GM12878 (cell line): Measurements from ENCODE around the gene GCSAM. TPM values are rescaled to one million over a fixed set of nuclear protein-coding genes. Genes with fewer than 3 reads are reported as not detected.

ENCODE experiments used
- ASH2L ChIP-seq: fragments of 300-600, 200-600 bp; sonication (generic); IDR thresholded peaks from 2 replicates; pipeline ENCODE4 v1.6.1; 2017; ENCODE audit warnings: low read depth, mild to moderate bottlenecking, borderline replicate concordance
- BCL11A ChIP-seq: IDR thresholded peaks from 2 replicates; pipeline ENCODE4 v1.6.1; 2011; ENCODE audit warnings: low read depth, low read length
- BMI1 ChIP-seq: fragments of 450-650 bp; IDR thresholded peaks from 2 replicates; pipeline ENCODE4 v1.6.1; 2016; ENCODE audit warnings: mild to moderate bottlenecking, moderate library complexity, borderline replicate concordance
- E4F1 ChIP-seq: fragments of 450-650 bp; IDR thresholded peaks from 2 replicates; pipeline ENCODE4 v1.6.1; 2018; ENCODE audit warnings: borderline replicate concordance, mild to moderate bottlenecking; ENCODE audit not compliant: partially characterized antibody
- EGR1 ChIP-seq, 2 experiments: IDR thresholded peaks; 1 replicate in 1 of 2; 2 replicates in 1 of 2; pipeline ENCODE4 v1.6.1; 2011 to 2012; ENCODE audit warnings: low read depth in 2 of 2, low read length in 2 of 2, borderline replicate concordance in 1 of 2, mild to moderate bottlenecking in 1 of 2, moderate library complexity in 1 of 2
- FOXM1 ChIP-seq: IDR thresholded peaks from 2 replicates; pipeline ENCODE4 v1.6.1; 2012; ENCODE audit warnings: low read depth, mild to moderate bottlenecking, inconsistent platforms, low read length, moderate library complexity
- GABPA ChIP-seq: IDR thresholded peaks from 2 replicates; pipeline ENCODE4 v1.6.1; 2014; ENCODE audit warnings: antibody characterized with exemption, low read depth, mild to moderate bottlenecking, inconsistent platforms
- HSF1 ChIP-seq: fragments of 150-350 bp; IDR thresholded peaks from 2 replicates; pipeline ENCODE4 v1.6.1; 2014; ENCODE audit warnings: mild to moderate bottlenecking, low read depth, low read length
- JUND ChIP-seq: IDR thresholded peaks from 2 replicates; pipeline ENCODE4 v1.6.1; 2012; ENCODE audit warnings: low read depth, mild to moderate bottlenecking, low read length, improper control_type of control experiment, moderate library complexity
- KLF5 ChIP-seq: fragments of 450-650 bp; IDR thresholded peaks from 2 replicates; pipeline ENCODE4 v1.6.1; 2014; ENCODE audit warnings: mild to moderate bottlenecking; ENCODE audit not compliant: partially characterized antibody
- MLLT1 ChIP-seq: fragments of 450-650 bp; IDR thresholded peaks from 2 replicates; pipeline ENCODE4 v1.6.1; 2016; ENCODE audit warnings: mild to moderate bottlenecking
- MTA2 ChIP-seq: fragments of 450-650 bp; IDR thresholded peaks from 2 replicates; pipeline ENCODE4 v1.6.1; 2016; ENCODE audit warnings: low read depth, mild to moderate bottlenecking, moderate library complexity
- MYB ChIP-seq: fragments of 150-350 bp; IDR thresholded peaks from 2 replicates; pipeline ENCODE4 v1.6.1; 2014; ENCODE audit warnings: mild to moderate bottlenecking, low read depth, low read length, borderline replicate concordance
- NBN ChIP-seq: fragments of 450-650 bp; IDR thresholded peaks from 2 replicates; pipeline ENCODE4 v1.6.1; 2016
- NFIC ChIP-seq: IDR thresholded peaks from 2 replicates; pipeline ENCODE4 v1.6.1; 2012; ENCODE audit warnings: low read depth, mild to moderate bottlenecking, inconsistent platforms, low read length, moderate library complexity
- NR2C2 ChIP-seq: IDR thresholded peaks from 2 replicates; pipeline ENCODE4 v1.6.1; 2011; ENCODE audit warnings: borderline replicate concordance, low read depth; ENCODE audit not compliant: control insufficient read depth, insufficient read length
- NR2F1 ChIP-seq: fragments of 450-650 bp; conservative IDR thresholded peaks from 2 replicates; pipeline ENCODE4 v1.6.1; 2017; ENCODE audit warnings: mild to moderate bottlenecking
- PBX3 ChIP-seq: IDR thresholded peaks from 2 replicates; pipeline ENCODE4 v1.6.1; 2011; ENCODE audit warnings: mild to moderate bottlenecking, low read depth, low read length, moderate library complexity; ENCODE audit not compliant: insufficient replicate concordance
- SMC3 ChIP-seq: IDR thresholded peaks from 2 replicates; pipeline ENCODE4 v1.6.1; 2011; ENCODE audit warnings: low read length, improper control_type of control experiment, borderline replicate concordance
- SP1 ChIP-seq: IDR thresholded peaks from one replicate; pipeline ENCODE4 v1.6.1; 2011; ENCODE audit warnings: low read depth, low read length
- SPI1 ChIP-seq: IDR thresholded peaks from 2 replicates; pipeline ENCODE4 v1.6.1; 2011; ENCODE audit warnings: low read depth, mild to moderate bottlenecking, low read length, moderate library complexity, borderline replicate concordance; ENCODE audit not compliant: insufficient read depth
- STAT1 ChIP-seq: fragments of 450-650 bp; conservative IDR thresholded peaks from 2 replicates; pipeline ENCODE4 v1.6.1; 2014; ENCODE audit warnings: antibody characterized with exemption, mild to moderate bottlenecking
- TBL1XR1 ChIP-seq: IDR thresholded peaks from 2 replicates; pipeline ENCODE4 v1.6.1; 2012; ENCODE audit warnings: low read depth, low read length, improper control_type of control experiment
- WRNIP1 ChIP-seq: IDR thresholded peaks from 2 replicates; pipeline ENCODE4 v1.6.1; 2011; ENCODE audit warnings: low read depth, low read length, improper control_type of control experiment, borderline replicate concordance
- YBX1 ChIP-seq: fragments of 450-650 bp; IDR thresholded peaks from 2 replicates; pipeline ENCODE4 v1.6.1; 2016; ENCODE audit warnings: antibody characterized with exemption
- ZNF622 ChIP-seq: fragments of 450-650 bp; IDR thresholded peaks from 2 replicates; pipeline ENCODE4 v1.6.1; 2017; ENCODE audit warnings: mild to moderate bottlenecking, inconsistent platforms
- polyA plus RNA-seq, 11 experiments: library from polyadenylated mRNA; depleted of rRNA in 4 of 11; unstranded in 6 of 11; stranded (reverse) in 5 of 11; fragments of >200 nt; fragmentation: Nextera tagmentation in 4 of 11; fragmentation: Illumina TruSeq in 1 of 11; extraction: Ambion mirVana in 4 of 11; extraction: Trizol in 1 of 11; gene quantifications; 1 replicate in 1 of 11; 2 replicates in 10 of 11; pipeline versions ENCODE4 v1.2.1 to v1.2.3, GENCODE V29; 2011 to 2016; ENCODE audit warnings: inconsistent platforms in 2 of 11, missing spikeins in 2 of 11, low read depth in 1 of 11
- total RNA-seq, 4 experiments: library from RNA; depleted of rRNA in 3 of 4; stranded (reverse); fragments of >200 nt in 3 of 4; fragmentation: Illumina TruSeq in 1 of 4; extraction: Trizol in 1 of 4; gene quantifications; 2 replicates each; pipeline versions ENCODE4 v1.2.1 to v1.2.3, GENCODE V29; 2013 to 2021

Gene GCSAM
- total and polyA plus RNA-seq, 10 of the 15 experiments (the other 5 are each of a cell fraction or from before 2014, with no cell fraction given) = 81.5 to 407 (median 107) TPM

GRCh38 chr3:112115161-112115739 is 17.8 kb downstream of the GCSAM start (continued):
- TF ChIP-seq MLLT1 (peak; percentile 85), HSF1 (no peak), GABPA (no peak), PBX3 (no peak), EGR1 (IDR thresholded peaks at IDR 0.05; ENCODE audit: borderline replicate concordance in 1 of 2, low read depth in 2 of 2, low read length in 2 of 2) (no peak), NBN (peak; percentile 57), ZNF622 (no peak), STAT1 (no peak), NFIC (peak; percentile 73), E4F1 (no peak), YBX1 (no peak), ASH2L (0 out of 2 replicates have a peak, but pooled peaks have one; percentile 70), NR2C2 (no peak), BMI1 (no peak), SPI1 (0 out of 2 replicates have a peak, but pooled peaks have one; percentile 7), MTA2 (peak; percentile 62), WRNIP1 (no peak), KLF5 (peak; percentile 34), FOXM1 (peak; percentile 84; the same call in 1 of the 2 replicates), SMC3 (no peak), SP1 (peak; percentile 41), MYB (no peak), NR2F1 (no peak), TBL1XR1 (0 out of 2 replicates have a peak, but pooled peaks have one; percentile 17), JUND (peak; percentile 29; the same call in 1 of the 2 replicates), BCL11A (peak; percentile 81)
